ENCODE results near the gene IDE. TPM values are rescaled to one million over a fixed set of nuclear protein-coding genes. Genes with fewer than 3 reads are reported as not detected.
A peak's percentile ranks its signal among the peaks of the same experiment; 100 is the strongest.

The IDE gene
- total and polyA plus RNA-seq, 10 of the 15 experiments (the other 5 are each of a cell fraction or from before 2014, with no cell fraction given) = 11.6 to 54.5 (median 33.6) TPM

DNA sequence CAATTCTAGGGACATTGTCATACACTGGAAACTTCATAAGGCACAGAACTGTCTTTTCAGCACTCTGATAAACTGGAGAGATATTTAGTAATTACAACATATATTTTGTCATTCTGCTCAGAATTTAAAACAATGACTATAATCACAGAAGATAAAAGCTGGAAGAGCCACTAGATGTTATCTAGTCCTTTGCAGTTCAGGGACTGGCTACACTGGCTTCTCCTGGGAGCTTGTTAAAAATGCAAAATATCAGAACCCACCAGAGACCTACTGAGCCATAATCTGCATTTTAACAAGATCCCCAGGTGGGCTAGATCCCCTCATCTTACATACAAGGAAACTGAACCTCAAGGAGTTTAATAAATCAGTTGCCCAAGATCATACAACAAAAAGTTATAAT, 32.3 kb downstream of the IDE start (continued):
- TF ChIP-seq, protein P1, sequence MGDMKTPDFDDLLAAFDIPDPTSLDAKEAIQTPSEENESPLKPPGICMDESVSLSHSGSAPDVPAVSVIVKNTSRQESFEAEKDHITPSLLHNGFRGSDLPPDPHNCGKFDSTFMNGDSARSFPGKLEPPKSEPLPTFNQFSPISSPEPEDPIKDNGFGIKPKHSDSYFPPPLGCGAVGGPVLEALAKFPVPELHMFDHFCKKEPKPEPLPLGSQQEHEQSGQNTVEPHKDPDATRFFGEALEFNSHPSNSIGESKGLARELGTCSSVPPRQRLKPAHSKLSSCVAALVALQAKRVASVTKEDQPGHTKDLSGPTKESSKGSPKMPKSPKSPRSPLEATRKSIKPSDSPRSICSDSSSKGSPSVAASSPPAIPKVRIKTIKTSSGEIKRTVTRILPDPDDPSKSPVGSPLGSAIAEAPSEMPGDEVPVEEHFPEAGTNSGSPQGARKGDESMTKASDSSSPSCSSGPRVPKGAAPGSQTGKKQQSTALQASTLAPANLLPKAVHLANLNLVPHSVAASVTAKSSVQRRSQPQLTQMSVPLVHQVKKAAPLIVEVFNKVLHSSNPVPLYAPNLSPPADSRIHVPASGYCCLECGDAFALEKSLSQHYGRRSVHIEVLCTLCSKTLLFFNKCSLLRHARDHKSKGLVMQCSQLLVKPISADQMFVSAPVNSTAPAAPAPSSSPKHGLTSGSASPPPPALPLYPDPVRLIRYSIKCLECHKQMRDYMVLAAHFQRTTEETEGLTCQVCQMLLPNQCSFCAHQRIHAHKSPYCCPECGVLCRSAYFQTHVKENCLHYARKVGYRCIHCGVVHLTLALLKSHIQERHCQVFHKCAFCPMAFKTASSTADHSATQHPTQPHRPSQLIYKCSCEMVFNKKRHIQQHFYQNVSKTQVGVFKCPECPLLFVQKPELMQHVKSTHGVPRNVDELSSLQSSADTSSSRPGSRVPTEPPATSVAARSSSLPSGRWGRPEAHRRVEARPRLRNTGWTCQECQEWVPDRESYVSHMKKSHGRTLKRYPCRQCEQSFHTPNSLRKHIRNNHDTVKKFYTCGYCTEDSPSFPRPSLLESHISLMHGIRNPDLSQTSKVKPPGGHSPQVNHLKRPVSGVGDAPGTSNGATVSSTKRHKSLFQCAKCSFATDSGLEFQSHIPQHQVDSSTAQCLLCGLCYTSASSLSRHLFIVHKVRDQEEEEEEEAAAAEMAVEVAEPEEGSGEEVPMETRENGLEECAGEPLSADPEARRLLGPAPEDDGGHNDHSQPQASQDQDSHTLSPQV (IDR thresholded peaks at IDR 0.05) = no peak
- TF ChIP-seq SREBF1 (IDR thresholded peaks at IDR 0.05; ENCODE audit: low read length) = no peak
- TF ChIP-seq, protein P2, sequence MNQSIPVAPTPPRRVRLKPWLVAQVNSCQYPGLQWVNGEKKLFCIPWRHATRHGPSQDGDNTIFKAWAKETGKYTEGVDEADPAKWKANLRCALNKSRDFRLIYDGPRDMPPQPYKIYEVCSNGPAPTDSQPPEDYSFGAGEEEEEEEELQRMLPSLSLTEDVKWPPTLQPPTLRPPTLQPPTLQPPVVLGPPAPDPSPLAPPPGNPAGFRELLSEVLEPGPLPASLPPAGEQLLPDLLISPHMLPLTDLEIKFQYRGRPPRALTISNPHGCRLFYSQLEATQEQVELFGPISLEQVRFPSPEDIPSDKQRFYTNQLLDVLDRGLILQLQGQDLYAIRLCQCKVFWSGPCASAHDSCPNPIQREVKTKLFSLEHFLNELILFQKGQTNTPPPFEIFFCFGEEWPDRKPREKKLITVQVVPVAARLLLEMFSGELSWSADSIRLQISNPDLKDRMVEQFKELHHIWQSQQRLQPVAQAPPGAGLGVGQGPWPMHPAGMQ (IDR thresholded peaks at IDR 0.05; ENCODE audit: borderline replicate concordance) = no peak
- no peak for TF ChIP-seq SUZ12 (IDR thresholded peaks at IDR 0.05; ENCODE audit: unreplicated experiment)
- TF ChIP-seq SP1 (IDR thresholded peaks at IDR 0.05; ENCODE audit: low read depth, low read length) = no peak

DNA sequence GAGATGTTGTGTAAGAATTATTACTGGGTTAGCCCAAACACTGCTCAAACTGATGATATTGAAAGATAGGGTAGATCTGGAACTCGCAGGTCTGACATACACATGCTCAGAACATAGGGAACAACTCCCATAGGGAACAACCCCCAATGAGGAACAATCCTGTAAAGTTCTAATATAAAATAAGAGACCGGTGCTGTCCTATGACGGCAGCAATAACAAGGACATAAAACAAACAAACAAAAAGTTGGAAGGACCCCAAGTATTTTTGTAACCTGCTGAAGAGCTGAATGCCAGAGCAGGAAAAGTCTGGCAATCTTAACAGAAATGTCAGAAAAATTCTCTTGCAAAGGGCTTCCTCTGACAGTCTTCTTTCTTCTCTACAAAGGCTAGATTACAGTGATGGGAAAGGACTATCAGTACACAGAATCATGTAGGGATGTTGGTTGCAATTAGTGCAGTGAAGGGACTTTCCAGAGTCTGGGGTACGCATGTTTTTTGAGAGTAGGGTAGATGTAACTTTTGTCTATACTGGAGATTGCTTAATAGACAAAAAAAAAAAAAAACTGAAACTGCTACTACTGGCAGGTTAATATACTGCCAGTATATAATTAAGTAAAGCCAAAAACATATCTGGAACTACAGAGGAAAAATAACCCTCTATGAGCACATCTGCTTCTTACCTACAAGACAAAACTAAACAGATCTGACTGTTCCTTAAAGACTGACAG, 35.5 kb downstream of the IDE start:
- H3K9ac ChIP-seq (ENCODE audit: control insufficient read depth, insufficient read depth, low read length) = no peak overlapping the region
- ATAC-seq (peak; percentile 57), DNase-seq (ENCODE audit: low read depth, low spot score) (no peak), FAIRE-seq (no peak)
- H3K27ac ChIP-seq (ENCODE audit: control insufficient read depth, insufficient read depth) = no peak overlapping the region
- H3K4me1 ChIP-seq (ENCODE audit: control insufficient read depth, insufficient read depth, low read length) = peaks cover 3% of the 10 kb centered on the region; the same call in 1 of the 2 replicates
- ChIA-PET POLR2A (no interaction called here), RAD21 (ENCODE audit: unreplicated experiment) (no interaction called here), CTCF (no interaction called here), SMC1A (ENCODE audit: uncharacterized antibody, unreplicated experiment) (no interaction called here)
- peaks cover 0 to 4% of the 10 kb centered on the region in 2 experiments; a peak in 1 of 4 replicates for H3K36me3 ChIP-seq (ENCODE audit: control insufficient read depth in 2 of 2, insufficient read depth in 2 of 2, low read length in 1 of 2)
- no TSS peak for BruUV-seq (replicated peaks)
- peaks cover 2% of the 10 kb centered on the region; the same call in 1 of the 2 replicates for H3K79me2 ChIP-seq (ENCODE audit: control insufficient read depth, insufficient read depth, low read length)
- in situ Hi-C loops (cut with MboI) (no loop called here), intact Hi-C loops (cut with micrococcal nuclease; ENCODE audit: unreplicated experiment) (no loop called here)
- no peak overlapping the region for H3K4me3 ChIP-seq
- WGBS (ENCODE audit: insufficient coverage, insufficient replicate concordance, low lambda C conversion rate, missing lambda C conversion rate) = 94% methylated on average over 4 of the region's 4 CpGs
- no peaks in the 10 kb centered on the region for H3K27me3 ChIP-seq (replicated peaks in 1 of 2; ENCODE audit: control insufficient read depth in 2 of 2, insufficient read depth in 2 of 2, low read length in 1 of 2)
- H4K20me1 ChIP-seq (ENCODE audit: control insufficient read depth, insufficient read depth) = no peaks in the 10 kb centered on the region
- no peak overlapping the region for H3K4me2 ChIP-seq (ENCODE audit: control insufficient read depth, insufficient read depth)
- no peaks in the 10 kb centered on the region for H3K9me3 ChIP-seq (replicated peaks; ENCODE audit: control insufficient read depth, insufficient read depth, low read length)
- no peak overlapping the region for H2AFZ ChIP-seq (ENCODE audit: control insufficient read depth, low read depth, low read length)
- TF ChIP-seq, protein P1 (IDR thresholded peaks at IDR 0.05) = no peak
- TF ChIP-seq NR2C1 (IDR thresholded peaks at IDR 0.05) = no peak
- no peak for TF ChIP-seq SIX5 (IDR thresholded peaks at IDR 0.05; ENCODE audit: low read depth, low read length, severe bottlenecking)
- TF ChIP-seq, protein P3, sequence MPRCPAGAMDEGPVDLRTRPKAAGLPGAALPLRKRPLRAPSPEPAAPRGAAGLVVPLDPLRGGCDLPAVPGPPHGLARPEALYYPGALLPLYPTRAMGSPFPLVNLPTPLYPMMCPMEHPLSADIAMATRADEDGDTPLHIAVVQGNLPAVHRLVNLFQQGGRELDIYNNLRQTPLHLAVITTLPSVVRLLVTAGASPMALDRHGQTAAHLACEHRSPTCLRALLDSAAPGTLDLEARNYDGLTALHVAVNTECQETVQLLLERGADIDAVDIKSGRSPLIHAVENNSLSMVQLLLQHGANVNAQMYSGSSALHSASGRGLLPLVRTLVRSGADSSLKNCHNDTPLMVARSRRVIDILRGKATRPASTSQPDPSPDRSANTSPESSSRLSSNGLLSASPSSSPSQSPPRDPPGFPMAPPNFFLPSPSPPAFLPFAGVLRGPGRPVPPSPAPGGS (IDR thresholded peaks at IDR 0.05; ENCODE audit: borderline replicate concordance, insufficient read depth, low read depth, low read length, poor library complexity, severe bottlenecking) = no peak
- no peak for TF ChIP-seq ZBED1 (IDR thresholded peaks at IDR 0.05; ENCODE audit: borderline replicate concordance)
- TF ChIP-seq WRNIP1 (IDR thresholded peaks at IDR 0.05; ENCODE audit: borderline replicate concordance, low read depth, low read length) = no peak

Measured in GM12878 (cell line).